GM12878 (cell line): ENCODE measurements around the gene XRCC2. TPM values are rescaled to one million over a fixed set of nuclear protein-coding genes. Genes with fewer than 3 reads are reported as not detected.

Experiments
- ATAC-seq: fragments of 200-7000 bp; cut with Tn5 transposase; 3 replicates; pipeline ENCODE4 v1.9.1; 2020; ENCODE audit warnings: mild to moderate bottlenecking, moderate library complexity
- BruUV-seq: library from RNA; stranded (reverse); fragments of 400-500 nt; replicated peaks from 2 replicates; lab custom pipeline; 2021; lab: Mats Ljungman, UMichigan
- CTCF ChIA-PET: fragments of 300-600 bp; sonication (Branson Sonifier 250); formaldehyde crosslinking; extraction: SDS; loops from one replicate; lab custom pipeline; 2021; ENCODE audit warnings: inconsistent platforms; lab: Yijun Ruan, JAX
- POLR2A ChIA-PET: fragments of 350-600 bp; formaldehyde crosslinking; extraction: SDS; loops from one replicate; lab custom pipeline; 2021; ENCODE audit warnings: inconsistent platforms; lab: Charles Lee
- RAD21 ChIA-PET: fragments of 300-600 bp; sonication (Branson Sonifier 250); formaldehyde crosslinking; loops from one replicate; lab custom pipeline; 2023; ENCODE audit warnings: antibody characterized with exemption; ENCODE audit not compliant: unreplicated experiment; lab: Charles Lee
- SMC1A ChIA-PET: fragments of 300-600 bp; sonication (Branson Sonifier 250); formaldehyde crosslinking; loops from one replicate; lab custom pipeline; 2023; ENCODE audit not compliant: unreplicated experiment, uncharacterized antibody; lab: Charles Lee
- DNase-seq: peaks from one replicate; pipeline ENCODE4 v3.0.0-alpha.2; 2011; ENCODE audit warnings: low read depth, low spot score
- FAIRE-seq: peaks from 3 replicates; lab custom pipeline; 2011; peaks lifted over from hg19 to GRCh38; lab: Jason Lieb, UNC
- H2AFZ ChIP-seq: 2 replicates; pipeline ENCODE4 v1.6.0; 2011; ENCODE audit warnings: low read depth, low read length, control low read depth; ENCODE audit not compliant: control insufficient read depth
- H3K27ac ChIP-seq: 2 replicates; pipeline ENCODE4 v1.5.1; 2011; ENCODE audit warnings: control low read depth; ENCODE audit not compliant: control insufficient read depth, insufficient read depth
- H3K27me3 ChIP-seq, 2 experiments: replicated peaks in 1 of 2; 2 replicates each; pipeline versions ENCODE4 v1.6.0 to v1.6.1; 2011; ENCODE audit warnings: low read length in 1 of 2; ENCODE audit not compliant: control insufficient read depth in 2 of 2, insufficient read depth in 2 of 2
- H3K36me3 ChIP-seq, 2 experiments: 2 replicates each; pipeline ENCODE4 v1.5.1; 2011; ENCODE audit warnings: low read length in 1 of 2; ENCODE audit not compliant: control insufficient read depth in 2 of 2, insufficient read depth in 2 of 2
- H3K4me1 ChIP-seq: 2 replicates; pipeline ENCODE4 v1.6.1; 2011; ENCODE audit warnings: mild to moderate bottlenecking, low read length, moderate library complexity, mixed read lengths; ENCODE audit not compliant: control insufficient read depth, insufficient read depth
- H3K4me2 ChIP-seq: 2 replicates; pipeline ENCODE4 v1.6.0; 2011; ENCODE audit warnings: control low read depth; ENCODE audit not compliant: control insufficient read depth, insufficient read depth
- H3K4me3 ChIP-seq: fragments of 200-600 bp; sonication (generic); 2 replicates; pipeline ENCODE4 v1.5.1; 2016
- H3K79me2 ChIP-seq: 2 replicates; pipeline ENCODE4 v1.6.0; 2011; ENCODE audit warnings: low read length; ENCODE audit not compliant: control insufficient read depth, insufficient read depth
- H3K9ac ChIP-seq: 2 replicates; pipeline ENCODE4 v1.8.0; 2011; ENCODE audit warnings: low read length, control low read depth, mixed read lengths; ENCODE audit not compliant: control insufficient read depth, insufficient read depth
- H3K9me3 ChIP-seq: replicated peaks from 3 replicates; pipeline ENCODE4 v1.5.1; 2011; ENCODE audit warnings: mild to moderate bottlenecking, low read length; ENCODE audit not compliant: control insufficient read depth, insufficient read depth
- H4K20me1 ChIP-seq: 2 replicates; pipeline ENCODE4 v1.6.0; 2011; ENCODE audit not compliant: control insufficient read depth, insufficient read depth
- BACH1 ChIP-seq: fragments of 450-650 bp; IDR thresholded peaks from 2 replicates; pipeline ENCODE4 v1.6.1; 2017; ENCODE audit warnings: mild to moderate bottlenecking, borderline replicate concordance
- CEBPB ChIP-seq, 2 experiments: fragments of 150-350 bp in 1 of 2; IDR thresholded peaks; 2 replicates each; pipeline ENCODE4 v1.6.1; 2012 to 2014; ENCODE audit warnings: low read depth in 2 of 2, low read length in 2 of 2, borderline replicate concordance in 1 of 2, inconsistent platforms in 1 of 2
- ETV6 ChIP-seq, 2 experiments: fragments of 450-650 bp in 1 of 2; IDR thresholded peaks in 1 of 2; conservative IDR thresholded peaks in 1 of 2; 2 replicates each; pipeline ENCODE4 v1.6.1; 2014; ENCODE audit warnings: antibody characterized with exemption in 1 of 2, borderline replicate concordance in 1 of 2, low read depth in 1 of 2, mild to moderate bottlenecking in 1 of 2, moderate library complexity in 1 of 2
- HDGF ChIP-seq: fragments of 450-650 bp; IDR thresholded peaks from 2 replicates; pipeline ENCODE4 v1.6.1; 2016; ENCODE audit warnings: antibody characterized with exemption
- KLF5 ChIP-seq: fragments of 450-650 bp; IDR thresholded peaks from 2 replicates; pipeline ENCODE4 v1.6.1; 2014; ENCODE audit warnings: mild to moderate bottlenecking; ENCODE audit not compliant: partially characterized antibody
- NKRF ChIP-seq: fragments of 450-650 bp; conservative IDR thresholded peaks from 2 replicates; pipeline ENCODE4 v1.6.1; 2017; ENCODE audit warnings: mild to moderate bottlenecking, moderate library complexity
- PBX3 ChIP-seq: IDR thresholded peaks from 2 replicates; pipeline ENCODE4 v1.6.1; 2011; ENCODE audit warnings: mild to moderate bottlenecking, low read depth, low read length, moderate library complexity; ENCODE audit not compliant: insufficient replicate concordance
- RFX5 ChIP-seq: IDR thresholded peaks from 2 replicates; pipeline ENCODE4 v1.6.1; 2011; ENCODE audit warnings: low read depth, low read length, improper control_type of control experiment
- TCF3 ChIP-seq: IDR thresholded peaks from 2 replicates; pipeline ENCODE4 v1.6.1; 2012; ENCODE audit warnings: low read depth, mild to moderate bottlenecking, low read length, borderline replicate concordance; ENCODE audit not compliant: insufficient read depth
- WGBS: methylation state at CpG from one replicate; pipeline ENCODE4 v1.1.6; 2016; ENCODE audit warnings: low lambda C conversion rate; ENCODE audit not compliant: insufficient replicate concordance, insufficient coverage; ENCODE audit errors: missing lambda C conversion rate; 5-methylcytosine and 5-hydroxymethylcytosine counted together
- in situ Hi-C: fragments of 300-500 bp; cut with MboI; formaldehyde crosslinking; loops from 9 replicates; pipeline ENCODE4 v1.14.3; 2018; ENCODE audit warnings: mixed read lengths
- intact Hi-C: fragments of 100-400 bp; cut with micrococcal nuclease; formaldehyde crosslinking; loops from one replicate; pipeline ENCODE4 v1.14.2; 2022; ENCODE audit not compliant: unreplicated experiment
- polyA plus RNA-seq, 11 experiments: library from polyadenylated mRNA; depleted of rRNA in 4 of 11; unstranded in 6 of 11; stranded (reverse) in 5 of 11; fragments of >200 nt; fragmentation: Nextera tagmentation in 4 of 11; fragmentation: Illumina TruSeq in 1 of 11; extraction: Ambion mirVana in 4 of 11; extraction: Trizol in 1 of 11; gene quantifications; 1 replicate in 1 of 11; 2 replicates in 10 of 11; pipeline versions ENCODE4 v1.2.1 to v1.2.3, GENCODE V29; 2011 to 2016; ENCODE audit warnings: inconsistent platforms in 2 of 11, missing spikeins in 2 of 11, low read depth in 1 of 11
- total RNA-seq, 4 experiments: library from RNA; depleted of rRNA in 3 of 4; stranded (reverse); fragments of >200 nt in 3 of 4; fragmentation: Illumina TruSeq in 1 of 4; extraction: Trizol in 1 of 4; gene quantifications; 2 replicates each; pipeline versions ENCODE4 v1.2.1 to v1.2.3, GENCODE V29; 2013 to 2021
- TF ChIP-seq, protein P1 (sequence below): fragments of 450-650 bp; formaldehyde crosslinking; IDR thresholded peaks from 2 replicates; pipeline ENCODE4 v1.5.0; 2022; ENCODE audit warnings: mild to moderate bottlenecking, missing genetic modification characterization
- TF ChIP-seq, protein P2 (sequence below): IDR thresholded peaks from 2 replicates; pipeline ENCODE4 v1.6.1; 2012; ENCODE audit warnings: mild to moderate bottlenecking, low read depth, low read length

XRCC2 gene
- total and polyA plus RNA-seq, 10 of the 15 experiments (the other 5 are each of a cell fraction or from before 2014, with no cell fraction given), result 4.8 to 21.4 (median 13.9) TPM

GRCh38 chr7:152649220-152649619, 26.7 kb downstream of the XRCC2 start:
- ChIA-PET CTCF (no interaction called here), SMC1A (no interaction called here), RAD21 (no interaction called here), POLR2A (no interaction called here)
- Histone ChIP-seq H3K27me3 (no peaks in the 10 kb centered on the region), H3K4me3 (no peak overlapping the region), H2AFZ (no peak overlapping the region), H3K4me1 (no peaks in the 10 kb centered on the region), H3K36me3 (peaks cover 0 to 2% of the 10 kb centered on the region in 2 experiments; a peak in 2 of 4 replicates), H4K20me1 (no peaks in the 10 kb centered on the region), H3K9me3 (no peaks in the 10 kb centered on the region), H3K4me2 (no peak overlapping the region), H3K27ac (no peak overlapping the region), H3K9ac (no peak overlapping the region), H3K79me2 (no peaks in the 10 kb centered on the region)
- 95% methylated on average over 2 of the region's 2 CpGs for WGBS
- in situ Hi-C loops, result no loop called here
- BruUV-seq, result no TSS peak
- no peak for ATAC-seq
- FAIRE-seq, result no peak
- no peak for DNase-seq
- intact Hi-C loops, result no loop called here
- TF ChIP-seq PBX3 (no peak), BACH1 (no peak), RFX5 (no peak), HDGF (no peak), ETV6 (conservative IDR thresholded peaks at IDR 0.05 in 1 of 2, IDR thresholded peaks at IDR 0.05 in 1 of 2; ENCODE audit: borderline replicate concordance in 1 of 2, low read depth in 1 of 2) (no peak), NKRF (no peak), TCF3 (no peak), CEBPB (IDR thresholded peaks at IDR 0.05; ENCODE audit: borderline replicate concordance in 1 of 2, low read depth in 2 of 2, low read length in 2 of 2) (no peak), KLF5 (no peak)
- TF ChIP-seq, protein P1, sequence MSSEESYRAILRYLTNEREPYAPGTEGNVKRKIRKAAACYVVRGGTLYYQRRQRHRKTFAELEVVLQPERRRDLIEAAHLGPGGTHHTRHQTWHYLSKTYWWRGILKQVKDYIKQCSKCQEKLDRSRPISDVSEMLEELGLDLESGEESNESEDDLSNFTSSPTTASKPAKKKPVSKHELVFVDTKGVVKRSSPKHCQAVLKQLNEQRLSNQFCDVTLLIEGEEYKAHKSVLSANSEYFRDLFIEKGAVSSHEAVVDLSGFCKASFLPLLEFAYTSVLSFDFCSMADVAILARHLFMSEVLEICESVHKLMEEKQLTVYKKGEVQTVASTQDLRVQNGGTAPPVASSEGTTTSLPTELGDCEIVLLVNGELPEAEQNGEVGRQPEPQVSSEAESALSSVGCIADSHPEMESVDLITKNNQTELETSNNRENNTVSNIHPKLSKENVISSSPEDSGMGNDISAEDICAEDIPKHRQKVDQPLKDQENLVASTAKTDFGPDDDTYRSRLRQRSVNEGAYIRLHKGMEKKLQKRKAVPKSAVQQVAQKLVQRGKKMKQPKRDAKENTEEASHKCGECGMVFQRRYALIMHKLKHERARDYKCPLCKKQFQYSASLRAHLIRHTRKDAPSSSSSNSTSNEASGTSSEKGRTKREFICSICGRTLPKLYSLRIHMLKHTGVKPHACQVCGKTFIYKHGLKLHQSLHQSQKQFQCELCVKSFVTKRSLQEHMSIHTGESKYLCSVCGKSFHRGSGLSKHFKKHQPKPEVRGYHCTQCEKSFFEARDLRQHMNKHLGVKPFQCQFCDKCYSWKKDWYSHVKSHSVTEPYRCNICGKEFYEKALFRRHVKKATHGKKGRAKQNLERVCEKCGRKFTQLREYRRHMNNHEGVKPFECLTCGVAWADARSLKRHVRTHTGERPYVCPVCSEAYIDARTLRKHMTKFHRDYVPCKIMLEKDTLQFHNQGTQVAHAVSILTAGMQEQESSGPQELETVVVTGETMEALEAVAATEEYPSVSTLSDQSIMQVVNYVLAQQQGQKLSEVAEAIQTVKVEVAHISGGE (CRISPR knock-in tag), result no peak
- TF ChIP-seq, protein P2, sequence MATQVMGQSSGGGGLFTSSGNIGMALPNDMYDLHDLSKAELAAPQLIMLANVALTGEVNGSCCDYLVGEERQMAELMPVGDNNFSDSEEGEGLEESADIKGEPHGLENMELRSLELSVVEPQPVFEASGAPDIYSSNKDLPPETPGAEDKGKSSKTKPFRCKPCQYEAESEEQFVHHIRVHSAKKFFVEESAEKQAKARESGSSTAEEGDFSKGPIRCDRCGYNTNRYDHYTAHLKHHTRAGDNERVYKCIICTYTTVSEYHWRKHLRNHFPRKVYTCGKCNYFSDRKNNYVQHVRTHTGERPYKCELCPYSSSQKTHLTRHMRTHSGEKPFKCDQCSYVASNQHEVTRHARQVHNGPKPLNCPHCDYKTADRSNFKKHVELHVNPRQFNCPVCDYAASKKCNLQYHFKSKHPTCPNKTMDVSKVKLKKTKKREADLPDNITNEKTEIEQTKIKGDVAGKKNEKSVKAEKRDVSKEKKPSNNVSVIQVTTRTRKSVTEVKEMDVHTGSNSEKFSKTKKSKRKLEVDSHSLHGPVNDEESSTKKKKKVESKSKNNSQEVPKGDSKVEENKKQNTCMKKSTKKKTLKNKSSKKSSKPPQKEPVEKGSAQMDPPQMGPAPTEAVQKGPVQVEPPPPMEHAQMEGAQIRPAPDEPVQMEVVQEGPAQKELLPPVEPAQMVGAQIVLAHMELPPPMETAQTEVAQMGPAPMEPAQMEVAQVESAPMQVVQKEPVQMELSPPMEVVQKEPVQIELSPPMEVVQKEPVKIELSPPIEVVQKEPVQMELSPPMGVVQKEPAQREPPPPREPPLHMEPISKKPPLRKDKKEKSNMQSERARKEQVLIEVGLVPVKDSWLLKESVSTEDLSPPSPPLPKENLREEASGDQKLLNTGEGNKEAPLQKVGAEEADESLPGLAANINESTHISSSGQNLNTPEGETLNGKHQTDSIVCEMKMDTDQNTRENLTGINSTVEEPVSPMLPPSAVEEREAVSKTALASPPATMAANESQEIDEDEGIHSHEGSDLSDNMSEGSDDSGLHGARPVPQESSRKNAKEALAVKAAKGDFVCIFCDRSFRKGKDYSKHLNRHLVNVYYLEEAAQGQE, result no peak
